WTC11 (cell line): ENCODE results near the gene IRF7. TPM values are rescaled to one million over a fixed set of nuclear protein-coding genes. Genes with fewer than 3 reads are reported as not detected.
"Not testable (repeated sequence)": the region's sequence is repeated elsewhere in the genome, so short reads cannot be mapped to it uniquely, and the experiment has no call there.

Experiments used
- ATAC-seq: fragments of 200-7000 bp; cut with Tn5 transposase; 2 replicates; pipeline ENCODE4 v1.10.0; 2021; ENCODE audit warnings: mild to moderate bottlenecking, moderate library complexity
- CTCF ChIA-PET: fragments of 300-600 bp; sonication (Branson Sonifier 250); formaldehyde crosslinking; loops from one replicate; lab custom pipeline; 2021; ENCODE audit warnings: antibody characterized with exemption; lab: Charles Lee
- POLR2A ChIA-PET: fragments of 350-600 bp; sonication (Branson Sonifier 250); formaldehyde crosslinking; loops from one replicate; lab custom pipeline; 2021; ENCODE audit warnings: antibody characterized with exemption; lab: Charles Lee
- DNase-seq: peaks from one replicate; pipeline ENCODE4 v3.0.0; 2021; ENCODE audit warnings: low spot score
- H3K27ac Mint-ChIP-seq: 2 replicates; pipeline ENCODE4 v1.8.0; 2021; ENCODE audit warnings: mixed read lengths
- H3K27me3 Mint-ChIP-seq: 2 replicates; pipeline ENCODE4 v1.8.0; 2021; ENCODE audit warnings: low read depth, mild to moderate bottlenecking, moderate library complexity, mixed read lengths
- H3K36me3 Mint-ChIP-seq: 2 replicates; pipeline ENCODE4 v1.8.0; 2021; ENCODE audit warnings: mixed read lengths
- H3K4me1 Mint-ChIP-seq: 2 replicates; pipeline ENCODE4 v1.8.0; 2022; ENCODE audit warnings: mixed read lengths
- H3K4me3 Mint-ChIP-seq: 2 replicates; pipeline ENCODE4 v1.8.0; 2021; ENCODE audit warnings: mild to moderate bottlenecking, moderate library complexity, mixed read lengths
- H3K9me3 Mint-ChIP-seq: 2 replicates; pipeline ENCODE4 v1.8.0; 2021; ENCODE audit warnings: mixed read lengths
- CTCF ChIP-seq: fragments of 200-600 bp; IDR thresholded peaks from 2 replicates; pipeline ENCODE4 v1.8.0; 2022; ENCODE audit warnings: antibody characterized with exemption
- E2F5 ChIP-seq: sonication (generic); formaldehyde crosslinking; IDR thresholded peaks from 2 replicates; pipeline ENCODE4 v1.8.1; 2022; ENCODE audit warnings: mild to moderate bottlenecking, moderate library complexity, missing genetic modification reagents
- ETV6 ChIP-seq: sonication (generic); formaldehyde crosslinking; IDR thresholded peaks from 2 replicates; pipeline ENCODE4 v1.8.1; 2022; ENCODE audit warnings: mild to moderate bottlenecking, missing genetic modification reagents
- FOXP4 ChIP-seq: sonication (generic); formaldehyde crosslinking; IDR thresholded peaks from 2 replicates; pipeline ENCODE4 v1.8.0; 2022; ENCODE audit warnings: mild to moderate bottlenecking, missing genetic modification reagents
- HMGA2 ChIP-seq: fragments of 250-450 bp; sonication (Bioruptor Pico); IDR thresholded peaks from 2 replicates; pipeline ENCODE4 v1.4.0; 2021; ENCODE audit warnings: mild to moderate bottlenecking, moderate library complexity
- KAT7 ChIP-seq: sonication (generic); formaldehyde crosslinking; IDR thresholded peaks from 2 replicates; pipeline ENCODE4 v1.8.1; 2023; ENCODE audit warnings: missing genetic modification reagents, mild to moderate bottlenecking, borderline replicate concordance
- PREB ChIP-seq: sonication (generic); formaldehyde crosslinking; IDR thresholded peaks from 2 replicates; pipeline ENCODE4 v1.8.1; 2022; ENCODE audit warnings: mild to moderate bottlenecking, missing genetic modification reagents, moderate library complexity, borderline replicate concordance
- PRRX2 ChIP-seq: fragments of 250-450 bp; sonication (Bioruptor Pico); IDR thresholded peaks from 2 replicates; pipeline ENCODE4 v1.8.0; 2021; ENCODE audit warnings: mild to moderate bottlenecking
- SMAD4 ChIP-seq: sonication (generic); formaldehyde crosslinking; IDR thresholded peaks from 2 replicates; pipeline ENCODE4 v1.8.0; 2022; ENCODE audit warnings: mild to moderate bottlenecking, missing genetic modification reagents
- TP53 ChIP-seq: sonication (generic); formaldehyde crosslinking; IDR thresholded peaks from 2 replicates; pipeline ENCODE4 v1.8.1; 2023; ENCODE audit warnings: mild to moderate bottlenecking, missing genetic modification reagents
- ZMAT4 ChIP-seq: fragments of 250-450 bp; sonication (Bioruptor Pico); IDR thresholded peaks from 2 replicates; pipeline ENCODE4 v1.9.0; 2021; ENCODE audit warnings: mild to moderate bottlenecking
- total RNA-seq: library from RNA; stranded (reverse); gene quantifications from 3 replicates; pipeline ENCODE4 v1.2.3, GENCODE V29; 2021
- TF ChIP-seq, protein P1 (sequence below): fragments of 250-450 bp; sonication (Bioruptor Pico); IDR thresholded peaks from 2 replicates; pipeline ENCODE4 v1.8.0; 2021; ENCODE audit warnings: mild to moderate bottlenecking
- TF ChIP-seq, protein P2 (sequence below): sonication (generic); formaldehyde crosslinking; IDR thresholded peaks from 2 replicates; pipeline ENCODE4 v1.8.1; 2023; ENCODE audit warnings: mild to moderate bottlenecking, missing genetic modification reagents
- TF ChIP-seq, protein P3 (sequence below): sonication (generic); formaldehyde crosslinking; IDR thresholded peaks from 2 replicates; pipeline ENCODE4 v1.8.1; 2022; ENCODE audit warnings: missing genetic modification reagents, borderline replicate concordance
- TF ChIP-seq, protein P4 (sequence below): fragments of 250-450 bp; sonication (Bioruptor Pico); IDR thresholded peaks from 2 replicates; pipeline ENCODE4 v1.9.0; 2021; ENCODE audit warnings: mild to moderate bottlenecking

IRF7 gene
- total RNA-seq, 1 experiment from 2014 or later = 11.1 TPM

DNA sequence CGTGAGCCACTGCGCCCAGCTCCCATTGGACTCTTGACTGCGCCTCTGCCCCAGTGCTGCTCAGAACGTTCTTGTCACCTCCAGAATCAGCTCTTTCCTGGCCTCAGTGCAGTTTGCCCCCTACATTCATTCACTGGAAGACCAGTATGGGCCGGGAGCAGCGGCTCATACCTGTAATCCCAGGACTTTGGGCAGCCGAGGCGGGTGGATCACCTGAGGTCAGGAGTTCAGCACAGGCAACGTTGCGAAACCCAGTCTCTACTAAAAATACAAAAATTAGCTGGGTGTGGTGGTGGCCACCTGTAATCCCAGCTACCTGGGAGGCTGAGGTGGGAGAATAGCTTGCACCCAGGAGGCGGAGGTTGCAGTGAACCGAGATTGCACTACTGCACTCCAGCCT is 38.7 kb upstream of the IRF7 start:
- ATAC-seq, CTCF ChIA-PET, H3K27ac Mint-ChIP-seq, DNase-seq, H3K27me3 Mint-ChIP-seq, H3K9me3 Mint-ChIP-seq, H3K4me3 Mint-ChIP-seq, POLR2A ChIA-PET, H3K4me1 Mint-ChIP-seq: not testable (repeated sequence)
- H3K36me3 Mint-ChIP-seq = peaks cover 33% of the 10 kb centered on the region

GRCh38 chr11:653837-654236 is 38.1 kb upstream of the IRF7 start:
- TF ChIP-seq, protein P1, sequence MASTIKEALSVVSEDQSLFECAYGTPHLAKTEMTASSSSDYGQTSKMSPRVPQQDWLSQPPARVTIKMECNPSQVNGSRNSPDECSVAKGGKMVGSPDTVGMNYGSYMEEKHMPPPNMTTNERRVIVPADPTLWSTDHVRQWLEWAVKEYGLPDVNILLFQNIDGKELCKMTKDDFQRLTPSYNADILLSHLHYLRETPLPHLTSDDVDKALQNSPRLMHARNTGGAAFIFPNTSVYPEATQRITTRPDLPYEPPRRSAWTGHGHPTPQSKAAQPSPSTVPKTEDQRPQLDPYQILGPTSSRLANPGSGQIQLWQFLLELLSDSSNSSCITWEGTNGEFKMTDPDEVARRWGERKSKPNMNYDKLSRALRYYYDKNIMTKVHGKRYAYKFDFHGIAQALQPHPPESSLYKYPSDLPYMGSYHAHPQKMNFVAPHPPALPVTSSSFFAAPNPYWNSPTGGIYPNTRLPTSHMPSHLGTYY (CRISPR knock-in tag) = no peak
- TF ChIP-seq HMGA2 (CRISPR knock-in tag) (no peak), PREB (no peak)
- POLR2A ChIA-PET = no interaction called here
- no peak overlapping the region for H3K4me3 Mint-ChIP-seq
- no peaks in the 10 kb centered on the region for H3K9me3 Mint-ChIP-seq
- no peaks in the 10 kb centered on the region for H3K27me3 Mint-ChIP-seq
- DNase-seq = no peak
- ATAC-seq = no peak
- H3K27ac Mint-ChIP-seq = no peak overlapping the region
- H3K36me3 Mint-ChIP-seq = peaks cover 35% of the 10 kb centered on the region
- no peaks in the 10 kb centered on the region for H3K4me1 Mint-ChIP-seq
- CTCF ChIA-PET = no interaction called here

GRCh38 chr11:653136-653535 is 37.4 kb upstream of the IRF7 start:
- H3K27me3 Mint-ChIP-seq, H3K4me3 Mint-ChIP-seq, CTCF ChIA-PET, ATAC-seq, DNase-seq, H3K9me3 Mint-ChIP-seq, H3K27ac Mint-ChIP-seq, POLR2A ChIA-PET, H3K4me1 Mint-ChIP-seq: not testable (repeated sequence)
- peaks cover 37% of the 10 kb centered on the region for H3K36me3 Mint-ChIP-seq

DNA sequence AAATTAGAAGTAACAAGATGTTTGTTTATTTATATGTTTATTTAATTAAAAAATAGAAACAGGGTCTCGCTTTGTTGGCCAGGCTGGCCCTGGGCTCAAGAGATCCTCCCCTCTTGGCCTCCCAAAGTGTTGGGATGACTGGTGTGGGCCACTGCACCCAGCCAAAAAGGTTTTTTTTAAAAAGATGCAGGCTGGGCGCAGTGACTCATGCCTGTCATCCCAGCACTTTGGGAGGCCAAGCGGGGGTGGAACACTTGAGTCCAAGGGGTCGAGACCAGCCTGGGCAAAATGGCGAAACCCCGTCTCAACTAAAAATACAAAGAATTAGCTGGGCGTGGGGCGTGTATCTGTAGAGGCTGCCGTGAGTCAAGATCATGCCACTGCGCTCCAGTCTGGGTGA is 34.7 kb upstream of the IRF7 start:
- POLR2A ChIA-PET = no interaction called here
- Mint-ChIP-seq H3K4me1 (0 out of 2 replicates have a peak, but pooled peaks cover 2% of the 10 kb centered on the region), H3K36me3 (peaks cover 34% of the 10 kb centered on the region), H3K27me3 (no peaks in the 10 kb centered on the region), H3K4me3 (no peak overlapping the region), H3K9me3 (no peaks in the 10 kb centered on the region), H3K27ac (no peak overlapping the region)
- ATAC-seq (no peak), DNase-seq (no peak)
- CTCF ChIA-PET = no interaction called here
- TF ChIP-seq KAT7 (CRISPR knock-in tag) (no peak), E2F5 (CRISPR knock-in tag) (no peak), FOXP4 (no peak), ZMAT4 (no peak), ETV6 (no peak), TP53 (CRISPR knock-in tag) (no peak), PRRX2 (no peak), SMAD4 (no peak), CTCF (no peak)
- TF ChIP-seq, protein P2, sequence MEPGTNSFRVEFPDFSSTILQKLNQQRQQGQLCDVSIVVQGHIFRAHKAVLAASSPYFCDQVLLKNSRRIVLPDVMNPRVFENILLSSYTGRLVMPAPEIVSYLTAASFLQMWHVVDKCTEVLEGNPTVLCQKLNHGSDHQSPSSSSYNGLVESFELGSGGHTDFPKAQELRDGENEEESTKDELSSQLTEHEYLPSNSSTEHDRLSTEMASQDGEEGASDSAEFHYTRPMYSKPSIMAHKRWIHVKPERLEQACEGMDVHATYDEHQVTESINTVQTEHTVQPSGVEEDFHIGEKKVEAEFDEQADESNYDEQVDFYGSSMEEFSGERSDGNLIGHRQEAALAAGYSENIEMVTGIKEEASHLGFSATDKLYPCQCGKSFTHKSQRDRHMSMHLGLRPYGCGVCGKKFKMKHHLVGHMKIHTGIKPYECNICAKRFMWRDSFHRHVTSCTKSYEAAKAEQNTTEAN (CRISPR knock-in tag) = no peak
- TF ChIP-seq, protein P3, sequence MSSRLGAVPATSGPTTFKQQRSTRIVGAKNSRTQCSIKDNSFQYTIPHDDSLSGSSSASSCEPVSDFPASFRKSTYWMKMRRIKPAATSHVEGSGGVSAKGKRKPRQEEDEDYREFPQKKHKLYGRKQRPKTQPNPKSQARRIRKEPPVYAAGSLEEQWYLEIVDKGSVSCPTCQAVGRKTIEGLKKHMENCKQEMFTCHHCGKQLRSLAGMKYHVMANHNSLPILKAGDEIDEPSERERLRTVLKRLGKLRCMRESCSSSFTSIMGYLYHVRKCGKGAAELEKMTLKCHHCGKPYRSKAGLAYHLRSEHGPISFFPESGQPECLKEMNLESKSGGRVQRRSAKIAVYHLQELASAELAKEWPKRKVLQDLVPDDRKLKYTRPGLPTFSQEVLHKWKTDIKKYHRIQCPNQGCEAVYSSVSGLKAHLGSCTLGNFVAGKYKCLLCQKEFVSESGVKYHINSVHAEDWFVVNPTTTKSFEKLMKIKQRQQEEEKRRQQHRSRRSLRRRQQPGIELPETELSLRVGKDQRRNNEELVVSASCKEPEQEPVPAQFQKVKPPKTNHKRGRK (CRISPR knock-in tag) = no peak
- TF ChIP-seq, protein P4, sequence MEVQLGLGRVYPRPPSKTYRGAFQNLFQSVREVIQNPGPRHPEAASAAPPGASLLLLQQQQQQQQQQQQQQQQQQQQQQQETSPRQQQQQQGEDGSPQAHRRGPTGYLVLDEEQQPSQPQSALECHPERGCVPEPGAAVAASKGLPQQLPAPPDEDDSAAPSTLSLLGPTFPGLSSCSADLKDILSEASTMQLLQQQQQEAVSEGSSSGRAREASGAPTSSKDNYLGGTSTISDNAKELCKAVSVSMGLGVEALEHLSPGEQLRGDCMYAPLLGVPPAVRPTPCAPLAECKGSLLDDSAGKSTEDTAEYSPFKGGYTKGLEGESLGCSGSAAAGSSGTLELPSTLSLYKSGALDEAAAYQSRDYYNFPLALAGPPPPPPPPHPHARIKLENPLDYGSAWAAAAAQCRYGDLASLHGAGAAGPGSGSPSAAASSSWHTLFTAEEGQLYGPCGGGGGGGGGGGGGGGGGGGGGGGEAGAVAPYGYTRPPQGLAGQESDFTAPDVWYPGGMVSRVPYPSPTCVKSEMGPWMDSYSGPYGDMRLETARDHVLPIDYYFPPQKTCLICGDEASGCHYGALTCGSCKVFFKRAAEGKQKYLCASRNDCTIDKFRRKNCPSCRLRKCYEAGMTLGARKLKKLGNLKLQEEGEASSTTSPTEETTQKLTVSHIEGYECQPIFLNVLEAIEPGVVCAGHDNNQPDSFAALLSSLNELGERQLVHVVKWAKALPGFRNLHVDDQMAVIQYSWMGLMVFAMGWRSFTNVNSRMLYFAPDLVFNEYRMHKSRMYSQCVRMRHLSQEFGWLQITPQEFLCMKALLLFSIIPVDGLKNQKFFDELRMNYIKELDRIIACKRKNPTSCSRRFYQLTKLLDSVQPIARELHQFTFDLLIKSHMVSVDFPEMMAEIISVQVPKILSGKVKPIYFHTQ = no peak
